Endothelial cell of umbilical vein (primary cell): Measurements from ENCODE around the gene TCF20. TPM values are rescaled to one million over a fixed set of nuclear protein-coding genes. Genes with fewer than 3 reads are reported as not detected.

Experiments used
- BruUV-seq: library from RNA; stranded (reverse); fragments of 400-500 nt; replicated peaks from 2 replicates; lab custom pipeline; 2021; lab: Mats Ljungman, UMichigan
- CTCF ChIA-PET: fragments of 300-600, 350-600 bp; sonication (Branson Sonifier 250); formaldehyde crosslinking; loops from one replicate; lab custom pipeline; 2021; ENCODE audit warnings: antibody characterized with exemption, inconsistent platforms; lab: Charles Lee
- POLR2A ChIA-PET: fragments of 300-600, 350-600 bp; sonication (Branson Sonifier 250); formaldehyde crosslinking; loops from one replicate; lab custom pipeline; 2021; ENCODE audit warnings: antibody characterized with exemption, inconsistent platforms; lab: Charles Lee
- DNase-seq: peaks from one replicate; pipeline ENCODE4 v3.0.0-alpha.2; 2011; ENCODE audit warnings: low read depth, low spot score
- FAIRE-seq: peaks from 2 replicates; lab custom pipeline; 2011; peaks lifted over from hg19 to GRCh38; lab: Jason Lieb, UNC
- H2AFZ ChIP-seq: 2 replicates; pipeline ENCODE4 v1.6.0; 2012; ENCODE audit warnings: low read depth, low read length, control low read depth, inconsistent platforms
- H3K27ac ChIP-seq: 2 replicates; pipeline ENCODE4 v1.5.1; 2011; ENCODE audit warnings: low read depth, mild to moderate bottlenecking, control low read depth, low read length, moderate library complexity; ENCODE audit not compliant: insufficient read depth
- H3K27me3 ChIP-seq, 2 experiments: 2 replicates each; pipeline versions ENCODE4 v1.6.0 to v1.6.1; 2011; ENCODE audit warnings: low read length in 2 of 2, mixed read lengths in 1 of 2; ENCODE audit not compliant: control insufficient read depth in 2 of 2, insufficient read depth in 2 of 2
- H3K36me3 ChIP-seq, 2 experiments: 2 replicates in 1 of 2; 3 replicates in 1 of 2; pipeline ENCODE4 v1.5.1; 2011; ENCODE audit warnings: low read length in 2 of 2, mild to moderate bottlenecking in 1 of 2, moderate library complexity in 1 of 2; ENCODE audit not compliant: control insufficient read depth in 2 of 2, insufficient read depth in 2 of 2; ENCODE audit errors: extremely low read depth in 1 of 2
- H3K4me1 ChIP-seq: 3 replicates; pipeline ENCODE4 v1.5.1; 2011; ENCODE audit warnings: mild to moderate bottlenecking, low read length; ENCODE audit not compliant: control insufficient read depth, insufficient read depth; ENCODE audit errors: extremely low read depth
- H3K4me2 ChIP-seq: 2 replicates; pipeline ENCODE4 v1.6.1; 2011; ENCODE audit warnings: low read length, control low read depth, mixed read lengths; ENCODE audit not compliant: insufficient read depth
- H3K4me3 ChIP-seq, 3 experiments: fragments of 200-600 bp in 1 of 3; sonication (generic), shearing (Covaris generic) in 1 of 3; replicated peaks in 1 of 3; 2 replicates each; pipeline ENCODE4 v1.5.1; 2011 to 2016; ENCODE audit warnings: control low read depth in 3 of 3, low read length in 3 of 3, mild to moderate bottlenecking in 2 of 3, inconsistent platforms in 1 of 3, low read depth in 1 of 3, moderate library complexity in 1 of 3; ENCODE audit not compliant: insufficient read depth in 1 of 3
- H3K79me2 ChIP-seq: 2 replicates; pipeline ENCODE4 v1.6.0; 2012; ENCODE audit warnings: low read length, inconsistent platforms; ENCODE audit not compliant: control insufficient read depth, insufficient read depth
- H3K9ac ChIP-seq: replicated peaks from 2 replicates; pipeline ENCODE3; 2011; ENCODE audit warnings: low read length, control low read depth; ENCODE audit not compliant: insufficient read depth; ENCODE audit errors: extremely low read depth
- H3K9me1 ChIP-seq: replicated peaks from 3 replicates; pipeline ENCODE4 v1.6.0; 2011; ENCODE audit warnings: mild to moderate bottlenecking, low read length; ENCODE audit not compliant: control insufficient read depth, insufficient read depth; ENCODE audit errors: extremely low read depth
- H3K9me3 ChIP-seq: replicated peaks from 2 replicates; pipeline ENCODE4 v1.5.1; 2012; ENCODE audit warnings: low read length, inconsistent platforms; ENCODE audit not compliant: control insufficient read depth, insufficient read depth
- H4K20me1 ChIP-seq: replicated peaks from 2 replicates; pipeline ENCODE3; 2011; ENCODE audit warnings: mild to moderate bottlenecking, low read length; ENCODE audit not compliant: control insufficient read depth, insufficient read depth; ENCODE audit errors: extremely low read depth
- CTCF ChIP-seq, 2 donors: IDR thresholded peaks; 1 replicate in 1 of 2; 2 replicates in 1 of 2; pipeline ENCODE4 v1.5.1; 2011; ENCODE audit warnings: low read length in 2 of 2, mild to moderate bottlenecking in 2 of 2, moderate library complexity in 2 of 2, control low read depth in 1 of 2, inconsistent platforms in 1 of 2, low read depth in 1 of 2; ENCODE audit not compliant: insufficient read depth in 1 of 2; ENCODE audit errors: extremely low read depth in 1 of 2
- EZH2 ChIP-seq: IDR thresholded peaks from 2 replicates; pipeline ENCODE4 v1.6.1; 2012; ENCODE audit warnings: borderline replicate concordance, low read depth, mild to moderate bottlenecking, moderate library complexity, low read length, inconsistent platforms; ENCODE audit not compliant: severe bottlenecking
- FOS ChIP-seq: IDR thresholded peaks from 2 replicates; pipeline ENCODE4 v1.6.1; 2011; ENCODE audit warnings: mild to moderate bottlenecking, low read length, moderate library complexity, borderline replicate concordance; ENCODE audit not compliant: insufficient read depth
- GATA2 ChIP-seq: IDR thresholded peaks from 2 replicates; pipeline ENCODE4 v1.7.0; 2011; ENCODE audit warnings: low read depth, mild to moderate bottlenecking, moderate library complexity, mixed read lengths, low read length; ENCODE audit not compliant: insufficient read length, insufficient read depth
- JUN ChIP-seq: IDR thresholded peaks from 2 replicates; pipeline ENCODE4 v1.6.1; 2011; ENCODE audit warnings: borderline replicate concordance, low read depth; ENCODE audit not compliant: insufficient read length, insufficient read depth
- MAX ChIP-seq: IDR thresholded peaks from 2 replicates; pipeline ENCODE4 v1.6.1; 2011; ENCODE audit not compliant: insufficient read depth, insufficient read length
- MYC ChIP-seq: IDR thresholded peaks from one replicate; pipeline ENCODE4 v1.6.1; 2011; ENCODE audit warnings: mild to moderate bottlenecking, low read depth, low read length
- POLR2A ChIP-seq: IDR thresholded peaks from 2 replicates; pipeline ENCODE4 v1.6.1; 2012; ENCODE audit warnings: low read depth, mild to moderate bottlenecking, control low read depth, low read length
- POLR2AphosphoS5 ChIP-seq: IDR thresholded peaks from 2 replicates; pipeline ENCODE4 v1.6.1; 2012; ENCODE audit warnings: low read depth, mild to moderate bottlenecking, control low read depth, low read length, moderate library complexity; ENCODE audit not compliant: insufficient read depth
- dilution Hi-C: fragments of 300-500 bp; cut with MboI; formaldehyde crosslinking; loops from one replicate; pipeline ENCODE4 v1.15.0; 2019; ENCODE audit warnings: low sequenced_read_pairs; ENCODE audit not compliant: extremely low pct_ligation_motif_present
- intact Hi-C: fragments of 100-400 bp; cut with micrococcal nuclease; formaldehyde crosslinking; loops from one replicate; pipeline ENCODE4 v1.10.0; 2022
- polyA plus RNA-seq, 4 experiments: library from polyadenylated mRNA; depleted of rRNA in 3 of 4; stranded (reverse) in 3 of 4; unstranded in 1 of 4; fragments of >200 nt; gene quantifications; 2 replicates each; pipeline versions ENCODE4 v1.2.1 to v1.2.3, GENCODE V29; 2011 to 2012; ENCODE audit warnings: missing spikeins in 1 of 4
- total RNA-seq: library from RNA; stranded (reverse); gene quantifications from 2 replicates; pipeline ENCODE4 v1.2.3, GENCODE V29; 2021

Gene TCF20
- total and polyA plus RNA-seq, 2 donors (not counting 3 experiments of a cell fraction or from before 2014, with no cell fraction given), result 11.2 to 36.7 TPM

GRCh38 chr22:42258126-42258525 lies 12.3 kb downstream of the TCF20 start:
- H3K4me1 ChIP-seq, result no peaks in the 10 kb centered on the region
- no peak overlapping the region for H2AFZ ChIP-seq
- no peaks in the 10 kb centered on the region for H3K9me3 ChIP-seq
- ChIA-PET CTCF (interaction anchor here (0.5 to 1.5 kb wide), 4 partner anchors 11 to 186 kb away, joined by 3 to 4 read pairs (median 3); no protein-coding TSS in a partner anchor), POLR2A (no interaction called here)
- H3K4me2 ChIP-seq, result no peak overlapping the region
- no peak overlapping the region for H3K4me3 ChIP-seq
- H3K36me3 ChIP-seq, result no peaks in the 10 kb centered on the region
- FAIRE-seq (no peak), DNase-seq (no peak)
- no peaks in the 10 kb centered on the region for H3K27me3 ChIP-seq
- BruUV-seq, result no TSS peak
- no peak overlapping the region for H3K9ac ChIP-seq
- no peak overlapping the region for H3K27ac ChIP-seq
- peaks cover 3% of the 10 kb centered on the region for H3K9me1 ChIP-seq
- TF ChIP-seq POLR2AphosphoS5, result no peak
- no peak for TF ChIP-seq MYC
- TF ChIP-seq EZH2, result no peak
- TF ChIP-seq GATA2, result no peak
- no peak for TF ChIP-seq POLR2A
- TF ChIP-seq CTCF (IDR thresholded peaks at IDR 0.05; ENCODE audit: extremely low read depth in 1 of 2, insufficient read depth in 1 of 2, low read depth in 1 of 2, low read length in 2 of 2), result no peak
- no peak for TF ChIP-seq FOS
- no peak for TF ChIP-seq JUN
- no peak for TF ChIP-seq MAX
- H3K79me2 ChIP-seq, result peaks cover 79% of the 10 kb centered on the region
- dilution Hi-C loops (no loop called here), intact Hi-C loops (no loop called here)
- peaks cover 20% of the 10 kb centered on the region for H4K20me1 ChIP-seq
